D341Med (cell line): ENCODE results near the gene MMD2.

ENCODE experiments used
- DNase-seq: peaks from one replicate; pipeline ENCODE4 v3.0.0; 2012; ENCODE audit warnings: low spot score

Gene MMD2

GRCh38 chr7:4868493-4868892, 90.5 kb downstream of the MMD2 start:
- no peak for DNase-seq

- no peak for DNase-seq
Measured at GRCh38 chr7:4866528-4867496, 92.2 kb downstream of the MMD2 start.

- DNase-seq: no peak
Measured at GRCh38 chr7:4862156-4862555, 96.8 kb downstream of the MMD2 start.

GRCh38 chr7:4861673-4862072, 97.3 kb downstream of the MMD2 start, which contains the start of gene PAPOLB:
Gene PAPOLB, minus strand, starts transcription at chr7:4862030. Its CDS starts 220 bp downstream, at chr7:4861810.
- no peak for DNase-seq

GRCh38 chr7:4861227-4861626, 97.8 kb downstream of the MMD2 start:
- no peak for DNase-seq

GRCh38 chr7:4857189-4857588, 101.8 kb downstream of the MMD2 start:
- no peak for DNase-seq

GRCh38 chr7:4856336-4857057, 102.5 kb downstream of the MMD2 start:
- DNase-seq: peak; percentile 66
